NB4 (cell line): ENCODE results near the gene FPR1.
"Not testable (repeated sequence)": the region's sequence is repeated elsewhere in the genome, so short reads cannot be mapped to it uniquely, and the experiment has no call there.

Experiments
- DNase-seq: peaks from one replicate; pipeline ENCODE4 v3.0.0; 2010; ENCODE audit warnings: low read depth
- H3K4me3 ChIP-seq: one replicate; pipeline ENCODE4 v1.5.1; 2011; ENCODE audit warnings: mild to moderate bottlenecking, low read depth, low read length, moderate library complexity
- MYC ChIP-seq: IDR thresholded peaks from 2 replicates; pipeline ENCODE4 v1.6.1; 2011; ENCODE audit warnings: low read depth, low read length
- POLR2A ChIP-seq: IDR thresholded peaks from 2 replicates; pipeline ENCODE4 v1.6.1; 2011; ENCODE audit warnings: mild to moderate bottlenecking; ENCODE audit not compliant: insufficient read length; ENCODE audit errors: extremely low read depth
- TF ChIP-seq, protein P1 (sequence below): IDR thresholded peaks from one replicate; pipeline ENCODE4 v1.5.1; 2012; ENCODE audit warnings: low read depth, low read length
- TF ChIP-seq, protein P2 (sequence below): IDR thresholded peaks from 2 replicates; pipeline ENCODE4 v1.6.1; 2011; ENCODE audit warnings: low read depth, low read length

FPR1 gene

DNA sequence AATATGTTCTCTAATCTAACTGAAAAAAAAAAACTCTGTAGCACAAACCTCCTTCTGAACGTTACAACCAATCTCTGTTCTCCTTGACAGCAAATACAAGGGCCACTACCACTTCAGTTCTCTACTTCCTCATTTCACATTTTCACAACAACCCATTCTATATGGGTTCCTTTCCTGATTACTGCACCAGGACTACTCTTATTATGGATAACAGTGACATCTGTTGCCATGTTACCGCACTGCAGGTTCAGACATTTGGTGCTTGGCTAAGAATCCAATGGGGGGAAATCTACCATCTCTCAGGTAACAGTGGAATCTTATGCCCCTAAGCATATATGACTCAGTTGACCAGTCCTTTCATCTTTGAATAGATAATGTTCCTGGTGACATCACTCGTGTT, 31.7 kb upstream of the FPR1 start:
- TF ChIP-seq POLR2A, result no peak
- TF ChIP-seq, protein P1, sequence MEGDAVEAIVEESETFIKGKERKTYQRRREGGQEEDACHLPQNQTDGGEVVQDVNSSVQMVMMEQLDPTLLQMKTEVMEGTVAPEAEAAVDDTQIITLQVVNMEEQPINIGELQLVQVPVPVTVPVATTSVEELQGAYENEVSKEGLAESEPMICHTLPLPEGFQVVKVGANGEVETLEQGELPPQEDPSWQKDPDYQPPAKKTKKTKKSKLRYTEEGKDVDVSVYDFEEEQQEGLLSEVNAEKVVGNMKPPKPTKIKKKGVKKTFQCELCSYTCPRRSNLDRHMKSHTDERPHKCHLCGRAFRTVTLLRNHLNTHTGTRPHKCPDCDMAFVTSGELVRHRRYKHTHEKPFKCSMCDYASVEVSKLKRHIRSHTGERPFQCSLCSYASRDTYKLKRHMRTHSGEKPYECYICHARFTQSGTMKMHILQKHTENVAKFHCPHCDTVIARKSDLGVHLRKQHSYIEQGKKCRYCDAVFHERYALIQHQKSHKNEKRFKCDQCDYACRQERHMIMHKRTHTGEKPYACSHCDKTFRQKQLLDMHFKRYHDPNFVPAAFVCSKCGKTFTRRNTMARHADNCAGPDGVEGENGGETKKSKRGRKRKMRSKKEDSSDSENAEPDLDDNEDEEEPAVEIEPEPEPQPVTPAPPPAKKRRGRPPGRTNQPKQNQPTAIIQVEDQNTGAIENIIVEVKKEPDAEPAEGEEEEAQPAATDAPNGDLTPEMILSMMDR, result peak; percentile 55
- H3K4me3 ChIP-seq, result no peak overlapping the region
- peak; percentile 84 for DNase-seq

DNA sequence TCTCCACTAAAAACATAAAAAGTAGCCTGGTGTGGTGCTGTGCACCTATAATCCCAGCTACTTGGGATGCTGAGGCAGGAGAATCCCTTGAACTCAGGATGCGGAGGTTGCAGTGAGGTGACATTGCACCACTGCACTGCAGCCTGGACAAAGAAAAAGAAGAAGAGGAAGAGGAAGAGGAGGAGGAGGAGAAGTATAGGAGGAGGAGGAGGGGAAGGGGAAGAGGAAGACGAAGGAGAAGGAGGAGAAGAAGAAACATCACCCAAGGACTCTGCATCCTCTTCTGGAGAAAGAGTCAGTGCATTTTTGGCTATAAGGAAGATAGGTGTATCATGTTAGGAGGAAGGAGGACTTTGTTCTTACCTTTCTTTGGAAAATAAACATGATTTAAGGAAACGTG, 30.3 kb upstream of the FPR1 start:
- TF ChIP-seq, protein P2, sequence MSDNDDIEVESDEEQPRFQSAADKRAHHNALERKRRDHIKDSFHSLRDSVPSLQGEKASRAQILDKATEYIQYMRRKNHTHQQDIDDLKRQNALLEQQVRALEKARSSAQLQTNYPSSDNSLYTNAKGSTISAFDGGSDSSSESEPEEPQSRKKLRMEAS, result no peak
- TF ChIP-seq MYC, result no peak
- TF ChIP-seq, protein P1, result no peak
- no peak for TF ChIP-seq POLR2A
- H3K4me3 ChIP-seq, result no peak overlapping the region
- DNase-seq, result no peak

DNA sequence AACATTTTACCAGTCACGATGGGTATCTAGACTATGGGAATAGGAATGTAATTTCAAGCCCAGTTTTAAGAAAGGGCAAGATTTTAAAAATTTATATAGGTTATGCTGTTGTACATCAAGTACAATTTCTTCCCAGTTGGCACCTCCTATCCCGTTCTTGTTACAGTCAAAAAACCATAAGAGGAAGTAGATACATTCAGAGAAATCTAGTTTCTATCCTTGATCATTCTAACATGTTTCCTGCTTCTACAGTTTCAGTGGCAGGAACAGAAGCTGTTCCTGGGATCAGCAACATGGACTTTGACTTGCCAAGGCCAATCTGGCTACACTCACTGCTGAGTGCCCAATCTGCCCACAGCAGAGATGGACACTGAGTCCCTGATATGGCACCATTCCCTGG, 28.6 kb upstream of the FPR1 start:
- no peak for DNase-seq
- H3K4me3 ChIP-seq, result no peak overlapping the region
- TF ChIP-seq, protein P2, result no peak
- no peak for TF ChIP-seq POLR2A

DNA sequence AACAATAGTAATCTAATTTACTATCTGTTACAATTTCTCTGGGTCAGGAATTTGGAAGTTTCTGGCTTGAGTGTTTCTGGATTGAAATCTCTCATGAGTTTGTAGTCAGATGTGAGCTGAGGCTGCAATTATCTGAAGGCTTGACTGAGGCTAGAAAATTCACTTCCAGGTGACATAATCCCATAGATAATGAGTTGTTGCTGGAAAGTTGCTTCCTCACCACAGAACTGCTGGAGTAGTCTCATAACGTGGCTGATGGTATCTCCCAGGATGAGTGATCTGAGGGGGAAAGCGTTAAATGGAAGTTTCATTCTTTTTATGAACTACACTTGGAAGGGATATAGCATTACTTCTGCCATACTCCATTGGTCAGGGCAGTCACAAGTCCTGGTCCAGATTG, 28.0 kb upstream of the FPR1 start:
- no peak overlapping the region for H3K4me3 ChIP-seq
- TF ChIP-seq, protein P1, result no peak
- TF ChIP-seq POLR2A (no peak), MYC (no peak)
- TF ChIP-seq, protein P2, result no peak
- no peak for DNase-seq

DNA sequence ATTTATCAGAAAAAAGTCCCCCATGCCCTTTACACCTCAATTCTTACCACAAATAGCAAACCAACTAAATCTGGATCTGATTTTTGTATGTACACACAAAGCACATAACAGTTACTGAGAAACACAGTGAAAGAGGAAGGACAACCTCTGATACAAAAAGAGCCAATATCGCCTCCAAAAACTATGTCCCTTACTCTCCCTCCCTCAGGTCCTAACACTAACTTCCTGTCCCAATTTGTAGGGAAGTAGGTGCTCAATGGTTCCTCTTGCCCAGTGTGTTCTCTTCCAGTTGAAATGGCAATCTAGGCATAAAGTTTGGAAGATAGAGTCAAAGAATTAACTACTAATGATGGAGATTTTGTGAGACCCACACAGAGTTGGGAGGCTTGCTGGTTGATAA, 27.5 kb upstream of the FPR1 start:
- TF ChIP-seq POLR2A (no peak), MYC (no peak)
- TF ChIP-seq, protein P1, result no peak
- TF ChIP-seq, protein P2, result no peak
- no peak for DNase-seq
- no peak overlapping the region for H3K4me3 ChIP-seq

DNA sequence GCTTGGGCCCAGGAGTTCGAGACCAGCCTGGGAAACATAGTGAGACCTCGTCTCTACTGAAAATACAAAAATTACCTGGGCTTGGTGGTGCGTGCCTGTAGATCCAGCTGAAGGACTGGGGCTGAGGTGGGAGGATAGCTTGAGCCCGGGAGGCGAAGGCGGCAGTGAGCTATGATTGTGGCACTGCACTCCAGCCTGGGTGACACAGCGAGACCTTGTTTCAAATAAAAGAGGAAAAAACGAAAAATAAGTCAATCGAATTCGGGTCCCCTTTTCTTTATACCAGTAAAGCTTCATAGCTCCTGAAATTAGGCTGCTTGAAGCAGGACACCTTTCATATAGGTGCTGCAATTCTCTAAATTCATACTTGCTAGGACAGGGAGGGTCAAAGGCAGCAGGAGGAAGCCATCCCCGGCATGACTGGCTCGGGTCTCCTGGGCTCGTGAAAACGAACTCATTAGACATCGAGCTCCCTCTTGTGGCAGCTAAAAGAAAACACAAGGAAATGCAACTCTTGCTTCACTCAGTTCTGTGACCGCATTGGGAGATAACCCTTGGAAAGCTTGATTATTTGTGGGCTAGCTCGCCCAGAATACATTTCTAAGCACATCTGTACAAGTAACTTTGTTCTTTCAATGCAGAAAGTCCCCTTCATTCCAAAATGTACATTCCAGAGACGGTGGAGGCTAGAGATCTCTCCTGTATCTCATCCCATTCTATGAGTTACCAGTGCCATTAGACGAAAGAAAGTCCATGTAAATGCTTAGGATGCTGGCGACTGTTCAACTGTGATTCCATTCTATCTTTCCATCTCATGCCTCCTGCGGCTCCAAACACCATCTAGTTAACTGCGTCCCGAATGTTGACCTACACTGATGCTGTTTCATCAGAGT, 26.1 kb upstream of the FPR1 start:
- TF ChIP-seq POLR2A, result no peak
- no peak; the same call in 1 of the 2 replicates for TF ChIP-seq MYC
- TF ChIP-seq, protein P1, result peak; percentile 55
- TF ChIP-seq, protein P2, result peak; percentile 38; the same call in 1 of the 2 replicates
- peak; percentile 90 for DNase-seq
- no peak overlapping the region for H3K4me3 ChIP-seq

DNA sequence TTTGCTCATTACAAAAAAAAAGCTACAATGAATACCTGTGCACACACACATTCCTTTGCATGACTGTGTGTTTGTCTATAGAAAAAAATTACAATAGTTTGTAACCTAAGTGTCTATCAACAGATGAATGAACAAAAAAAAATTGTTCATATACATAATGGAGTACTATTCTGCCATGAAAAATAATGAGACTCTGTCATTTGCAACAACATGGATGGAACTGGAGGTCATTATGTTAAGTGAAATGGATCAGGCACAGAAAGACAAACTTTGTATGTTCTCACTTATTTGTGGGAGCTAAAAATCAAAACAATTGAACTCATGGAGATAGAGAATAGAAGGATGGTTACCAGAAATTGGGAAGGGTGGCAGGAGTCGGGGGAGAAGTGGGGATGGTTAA, 24.9 kb upstream of the FPR1 start:
- not testable (repeated sequence) for DNase-seq

More for the DNA sequence above, 24.9 kb upstream of the FPR1 start:
- not testable (repeated sequence) for H3K4me3 ChIP-seq
